ENCODE data around the gene ACOX3. TPM values are rescaled to one million over a fixed set of nuclear protein-coding genes. Genes with fewer than 3 reads are reported as not detected.
"Not testable (repeated sequence)": the region's sequence is repeated elsewhere in the genome, so short reads cannot be mapped to it uniquely, and the experiment has no call there.

Gene ACOX3
- total RNA-seq, 2 experiments from 2014 or later, result 13.2 to 13.6 TPM

DNA sequence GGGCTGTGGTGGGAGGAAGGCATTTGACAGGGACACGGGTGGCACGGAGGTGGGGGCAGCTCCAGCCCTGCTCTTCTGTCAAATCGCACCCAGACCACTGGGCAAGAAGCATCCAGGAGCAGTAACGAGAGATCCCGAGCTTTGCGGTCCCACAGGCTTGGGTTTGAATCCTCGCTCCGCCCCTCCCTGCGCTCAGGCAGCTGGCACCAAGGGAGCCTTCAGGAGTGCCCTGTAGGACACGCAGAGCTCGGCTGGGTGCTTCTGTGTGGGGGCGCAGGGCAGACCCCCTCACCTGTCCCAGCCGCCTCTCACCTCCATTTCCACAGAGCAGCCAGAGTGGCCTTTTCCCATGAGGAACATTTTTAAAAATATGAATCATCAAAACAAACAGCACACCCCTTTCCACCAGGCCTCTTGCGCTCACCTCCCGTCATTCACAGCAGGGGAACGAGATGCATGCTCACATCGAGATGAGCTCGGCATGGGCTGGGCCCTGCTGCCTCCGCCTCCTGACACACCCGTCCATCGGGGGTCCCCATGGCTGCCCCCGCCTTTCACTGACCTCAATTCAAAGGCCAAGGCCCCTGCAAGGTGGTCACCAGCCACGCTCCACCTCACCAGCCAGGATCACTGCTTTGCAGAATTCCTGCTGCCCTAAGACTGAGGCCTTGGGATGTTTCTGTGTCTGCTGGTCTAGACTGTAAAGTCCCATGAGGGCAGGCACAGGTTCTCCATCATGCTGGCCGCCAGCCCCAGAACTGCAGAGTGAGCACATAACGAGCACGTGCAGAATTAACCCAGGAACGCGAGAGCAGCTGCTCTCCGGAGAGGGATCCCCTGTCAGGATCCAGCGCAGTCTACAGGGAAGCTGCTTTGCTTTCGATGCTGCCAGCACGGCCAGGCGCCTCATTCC, 52.7 kb downstream of the ACOX3 start:
- ChIA-PET CTCF (no interaction called here), POLR2A (interaction anchor here (0.7 kb wide), 1 partner anchor 945 kb away, joined by 3 read pairs; no protein-coding TSS in a partner anchor)
- DNase-seq (no peak), ATAC-seq (no peak)
- no peak overlapping the region for H3K4me3 Mint-ChIP-seq
- no peak overlapping the region for H3K27ac Mint-ChIP-seq
- no peaks in the 10 kb centered on the region for H3K27me3 Mint-ChIP-seq (ENCODE audit: low read depth)
- H3K4me1 Mint-ChIP-seq (ENCODE audit: low read depth), result peaks cover 3% of the 10 kb centered on the region
- no peaks in the 10 kb centered on the region for H3K9me3 Mint-ChIP-seq (ENCODE audit: insufficient read depth)
- H3K36me3 Mint-ChIP-seq (ENCODE audit: low read depth), result no peaks in the 10 kb centered on the region

DNA sequence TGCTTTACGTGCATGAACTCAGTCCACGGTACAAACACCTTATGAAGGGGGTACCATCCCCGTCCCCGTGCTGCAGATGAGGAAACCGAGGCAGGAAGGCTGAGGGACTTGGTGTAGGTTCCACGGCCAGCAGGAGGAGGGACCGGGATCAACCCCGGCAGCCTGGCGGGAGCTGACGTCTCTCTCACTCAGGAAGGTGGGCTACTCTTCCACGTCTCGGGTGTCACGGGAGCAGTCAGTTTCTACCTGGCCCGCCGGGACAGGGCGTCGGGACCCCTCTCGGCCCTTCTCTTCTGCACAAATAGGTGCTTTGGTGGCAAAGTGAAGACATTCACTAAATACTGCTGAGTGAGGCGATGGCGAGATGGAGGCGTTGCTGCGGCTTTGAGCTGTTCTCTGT, 53.3 kb downstream of the ACOX3 start:
- POLR2A ChIA-PET, result interaction anchor here (0.7 kb wide), 1 partner anchor 944 kb away, joined by 3 read pairs; no protein-coding TSS in a partner anchor
- Mint-ChIP-seq H3K27me3 (ENCODE audit: low read depth) (no peaks in the 10 kb centered on the region), H3K36me3 (ENCODE audit: low read depth) (no peaks in the 10 kb centered on the region), H3K4me1 (ENCODE audit: low read depth) (peaks cover 2% of the 10 kb centered on the region), H3K4me3 (no peak overlapping the region), H3K27ac (no peak overlapping the region), H3K9me3 (ENCODE audit: insufficient read depth) (no peaks in the 10 kb centered on the region)
- DNase-seq (no peak), ATAC-seq (no peak)
- CTCF ChIA-PET, result no interaction called here

DNA sequence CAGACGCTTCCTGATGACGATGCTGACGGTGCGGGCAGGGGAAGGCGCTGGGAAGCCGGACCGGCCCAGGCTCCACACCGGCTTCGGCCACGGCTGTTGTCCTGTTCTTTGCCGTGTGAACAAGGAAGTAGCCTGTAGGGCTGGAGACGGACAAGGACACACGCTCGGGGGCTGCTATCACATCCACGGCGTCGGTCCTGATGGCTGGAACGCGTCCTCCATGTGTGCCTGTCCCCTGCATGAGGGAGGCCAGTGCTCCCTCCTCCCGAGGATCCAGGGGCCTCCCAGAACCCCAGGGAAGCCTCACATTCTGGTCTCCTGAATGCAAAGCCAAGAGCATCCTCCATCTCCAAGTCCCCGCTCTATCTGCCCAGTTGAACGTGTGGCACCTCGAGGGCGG, 53.8 kb downstream of the ACOX3 start:
- CTCF ChIA-PET, result no interaction called here
- H3K36me3 Mint-ChIP-seq (ENCODE audit: low read depth), result no peaks in the 10 kb centered on the region
- no peaks in the 10 kb centered on the region for H3K4me1 Mint-ChIP-seq (ENCODE audit: low read depth)

DNA sequence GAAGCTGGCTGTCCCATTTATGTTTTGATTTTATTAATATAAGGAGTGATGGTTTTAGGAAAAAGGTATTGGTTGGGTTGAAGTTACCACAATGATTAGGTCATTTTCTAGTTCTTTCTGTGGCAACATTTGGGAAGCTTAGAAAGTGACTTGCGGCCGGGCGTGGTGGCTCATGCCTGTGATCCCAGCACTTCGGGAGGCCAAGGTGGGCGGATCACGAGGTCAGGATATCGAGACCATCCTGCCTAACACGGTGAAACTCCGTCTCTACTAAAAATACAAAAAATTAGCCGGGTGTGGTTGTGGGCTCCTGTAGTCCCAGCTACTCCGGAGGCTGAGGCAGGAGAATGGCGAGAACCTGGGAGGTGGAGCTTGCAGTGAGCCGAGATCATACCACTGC, 54.4 kb downstream of the ACOX3 start:
- POLR2A ChIA-PET; H3K36me3 Mint-ChIP-seq (ENCODE audit: low read depth); H3K9me3 Mint-ChIP-seq (ENCODE audit: insufficient read depth); H3K27ac Mint-ChIP-seq; H3K4me3 Mint-ChIP-seq; H3K4me1 Mint-ChIP-seq (ENCODE audit: low read depth); ATAC-seq; H3K27me3 Mint-ChIP-seq (ENCODE audit: low read depth); DNase-seq; CTCF ChIA-PET: not testable (repeated sequence)

More for the DNA sequence above, 53.8 kb downstream of the ACOX3 start:
- ATAC-seq, result no peak
- DNase-seq, result no peak
- no peak overlapping the region for H3K27ac Mint-ChIP-seq
- H3K27me3 Mint-ChIP-seq (ENCODE audit: low read depth), result no peaks in the 10 kb centered on the region
- no peaks in the 10 kb centered on the region for H3K9me3 Mint-ChIP-seq (ENCODE audit: insufficient read depth)
- POLR2A ChIA-PET, result no interaction called here
- H3K4me3 Mint-ChIP-seq, result no peak overlapping the region

DNA sequence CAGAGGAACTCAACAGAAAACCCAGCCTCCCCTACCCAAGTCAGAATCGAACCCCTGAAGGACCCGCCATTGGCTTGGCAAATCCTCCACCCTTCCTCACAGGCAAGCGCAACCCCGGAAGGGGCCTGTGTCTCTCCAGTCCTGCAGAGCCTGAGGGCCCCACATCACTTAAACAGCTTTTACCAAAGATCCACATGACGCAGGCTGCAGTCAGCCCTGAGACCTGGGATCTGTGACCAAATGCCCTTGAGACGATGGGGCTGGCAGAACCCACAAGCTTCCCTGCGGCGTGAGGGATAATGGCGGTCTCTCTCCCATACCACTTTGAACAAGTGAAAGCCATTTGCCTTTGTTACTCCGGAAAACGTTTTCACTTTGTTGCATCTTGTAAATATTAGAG, 54.9 kb downstream of the ACOX3 start:
- H3K4me1 Mint-ChIP-seq (ENCODE audit: low read depth), result no peaks in the 10 kb centered on the region
- ATAC-seq (no peak), DNase-seq (no peak)
- ChIA-PET POLR2A (no interaction called here), CTCF (no interaction called here)
- H3K36me3 Mint-ChIP-seq (ENCODE audit: low read depth), result no peaks in the 10 kb centered on the region
- no peaks in the 10 kb centered on the region for H3K27me3 Mint-ChIP-seq (ENCODE audit: low read depth)
- H3K4me3 Mint-ChIP-seq, result no peak overlapping the region
- H3K9me3 Mint-ChIP-seq (ENCODE audit: insufficient read depth), result no peaks in the 10 kb centered on the region
- no peak overlapping the region for H3K27ac Mint-ChIP-seq

DNA sequence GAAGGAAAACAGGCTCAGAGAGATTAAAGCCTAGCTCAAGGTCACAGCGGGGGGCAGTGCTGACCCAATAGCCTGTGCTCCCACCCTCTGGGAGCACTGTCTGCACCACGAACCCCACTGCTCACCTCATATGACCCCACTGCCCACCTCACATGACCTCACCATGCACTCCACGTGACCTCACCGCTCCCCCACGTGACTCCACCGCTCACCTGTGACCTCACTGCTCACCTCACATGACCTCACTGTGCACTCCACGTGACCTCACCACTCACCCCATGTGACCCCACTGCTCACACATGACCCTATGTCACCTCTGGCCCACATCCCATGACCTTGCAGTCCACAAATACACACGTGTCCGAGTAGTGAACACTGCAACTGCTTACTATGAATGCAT, 55.4 kb downstream of the ACOX3 start:
- H3K27me3 Mint-ChIP-seq (ENCODE audit: low read depth), result no peaks in the 10 kb centered on the region
- H3K36me3 Mint-ChIP-seq (ENCODE audit: low read depth), result no peaks in the 10 kb centered on the region
- DNase-seq, result no peak
- ATAC-seq, result no peak
- H3K27ac Mint-ChIP-seq, result no peak overlapping the region
- no peaks in the 10 kb centered on the region for H3K4me1 Mint-ChIP-seq (ENCODE audit: low read depth)
- H3K4me3 Mint-ChIP-seq, result no peak overlapping the region
- H3K9me3 Mint-ChIP-seq (ENCODE audit: insufficient read depth), result no peaks in the 10 kb centered on the region
- ChIA-PET POLR2A (no interaction called here), CTCF (no interaction called here)

DNA sequence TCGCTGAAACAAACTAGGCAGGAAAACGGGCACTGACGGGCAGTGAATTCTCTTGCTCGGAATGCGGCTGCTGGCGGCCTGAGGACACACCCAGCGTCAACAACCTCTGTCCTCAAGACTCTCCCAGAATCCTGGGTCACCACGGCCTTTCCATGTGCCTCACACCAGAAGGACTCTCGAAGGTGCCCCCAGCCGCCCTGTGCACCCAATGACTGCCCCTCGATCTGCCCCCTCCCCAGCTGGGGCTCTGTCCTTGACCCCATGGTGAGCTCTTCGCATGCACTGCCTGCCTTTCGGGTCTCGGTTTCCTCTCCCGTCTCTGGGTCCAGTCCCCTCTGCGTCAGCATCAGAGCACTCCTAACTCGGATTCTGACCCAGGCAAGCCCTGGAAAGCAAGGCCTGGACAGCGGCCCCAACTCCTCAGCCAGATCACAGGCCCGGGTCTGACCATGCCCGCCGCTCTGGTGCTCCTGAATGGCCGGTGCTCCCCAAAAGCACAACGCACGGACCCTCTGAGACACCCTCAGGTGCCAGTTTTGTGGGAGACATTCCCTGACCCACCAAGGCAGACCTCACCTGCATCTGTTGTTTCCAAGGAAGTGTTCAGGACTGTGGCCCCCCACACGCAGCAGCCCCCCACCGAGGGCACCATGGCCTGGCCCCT, 56.0 kb downstream of the ACOX3 start:
- Mint-ChIP-seq H3K36me3 (ENCODE audit: low read depth) (no peaks in the 10 kb centered on the region), H3K9me3 (ENCODE audit: insufficient read depth) (no peaks in the 10 kb centered on the region), H3K27me3 (ENCODE audit: low read depth) (no peaks in the 10 kb centered on the region), H3K4me1 (ENCODE audit: low read depth) (no peaks in the 10 kb centered on the region), H3K27ac (no peak overlapping the region), H3K4me3 (no peak overlapping the region)
- ChIA-PET CTCF (no interaction called here), POLR2A (no interaction called here)
- DNase-seq (no peak), ATAC-seq (no peak)

DNA sequence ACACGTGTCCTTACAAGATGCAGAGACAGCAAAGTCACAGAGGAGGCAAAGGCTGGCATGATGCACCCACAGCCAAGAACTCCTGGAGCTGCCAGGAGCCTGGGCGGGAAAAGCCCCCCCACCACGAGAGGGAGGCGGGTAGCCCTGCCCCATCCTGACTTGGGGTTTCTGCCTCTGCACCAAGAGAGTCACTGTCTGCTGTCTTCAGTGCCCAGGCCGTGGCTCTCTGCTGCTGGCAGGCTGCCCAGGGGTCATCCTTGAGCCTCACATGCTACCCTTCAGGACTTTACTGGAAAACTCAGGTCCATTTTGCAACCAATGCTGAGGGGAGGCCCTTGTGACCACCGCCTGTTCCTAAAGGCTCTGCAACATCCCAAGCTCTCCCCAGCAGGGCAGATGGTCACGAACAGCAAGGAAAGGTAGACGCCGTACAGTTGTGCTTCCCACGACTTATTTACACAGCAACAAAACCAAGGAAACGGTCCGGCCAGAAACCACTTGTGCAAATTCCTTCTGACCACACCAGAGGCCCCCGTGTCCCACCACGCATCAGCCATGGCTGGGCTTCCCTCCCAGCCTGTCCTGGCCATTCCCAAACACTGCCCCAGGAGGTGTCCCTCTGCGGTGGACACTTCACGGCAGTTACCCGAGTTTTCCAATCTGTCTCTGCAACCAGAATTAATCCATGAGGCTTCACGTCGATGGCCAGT, 56.9 kb downstream of the ACOX3 start:
- POLR2A ChIA-PET, result no interaction called here
- H3K36me3 Mint-ChIP-seq (ENCODE audit: low read depth), result no peaks in the 10 kb centered on the region
- ATAC-seq (no peak), DNase-seq (no peak)
- CTCF ChIA-PET, result no interaction called here
- no peaks in the 10 kb centered on the region for H3K27me3 Mint-ChIP-seq (ENCODE audit: low read depth)
- H3K27ac Mint-ChIP-seq, result no peak overlapping the region
- no peaks in the 10 kb centered on the region for H3K9me3 Mint-ChIP-seq (ENCODE audit: insufficient read depth)
- H3K4me3 Mint-ChIP-seq, result no peak overlapping the region
- no peaks in the 10 kb centered on the region for H3K4me1 Mint-ChIP-seq (ENCODE audit: low read depth)

DNA sequence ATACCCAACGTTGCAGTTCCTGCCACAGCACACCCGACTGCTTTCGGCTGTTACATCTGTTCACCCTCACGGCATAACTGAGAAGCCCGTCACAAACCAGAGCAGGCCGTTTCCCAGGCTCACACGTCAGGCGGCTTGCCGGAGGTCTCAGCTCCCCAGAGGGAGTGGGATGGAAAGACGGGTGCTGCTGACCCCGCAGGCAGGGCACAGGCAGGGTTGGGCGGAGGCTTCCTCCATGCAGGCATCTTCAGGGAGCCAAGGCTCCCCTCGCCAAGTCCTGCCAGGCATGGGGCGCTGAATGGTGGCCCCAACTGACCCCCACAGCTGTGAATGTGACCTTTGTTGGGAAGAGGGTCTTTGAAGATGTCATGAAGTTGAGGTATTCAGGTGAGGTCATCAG, 57.5 kb downstream of the ACOX3 start:
- H3K36me3 Mint-ChIP-seq (ENCODE audit: low read depth), result no peaks in the 10 kb centered on the region

DNA sequence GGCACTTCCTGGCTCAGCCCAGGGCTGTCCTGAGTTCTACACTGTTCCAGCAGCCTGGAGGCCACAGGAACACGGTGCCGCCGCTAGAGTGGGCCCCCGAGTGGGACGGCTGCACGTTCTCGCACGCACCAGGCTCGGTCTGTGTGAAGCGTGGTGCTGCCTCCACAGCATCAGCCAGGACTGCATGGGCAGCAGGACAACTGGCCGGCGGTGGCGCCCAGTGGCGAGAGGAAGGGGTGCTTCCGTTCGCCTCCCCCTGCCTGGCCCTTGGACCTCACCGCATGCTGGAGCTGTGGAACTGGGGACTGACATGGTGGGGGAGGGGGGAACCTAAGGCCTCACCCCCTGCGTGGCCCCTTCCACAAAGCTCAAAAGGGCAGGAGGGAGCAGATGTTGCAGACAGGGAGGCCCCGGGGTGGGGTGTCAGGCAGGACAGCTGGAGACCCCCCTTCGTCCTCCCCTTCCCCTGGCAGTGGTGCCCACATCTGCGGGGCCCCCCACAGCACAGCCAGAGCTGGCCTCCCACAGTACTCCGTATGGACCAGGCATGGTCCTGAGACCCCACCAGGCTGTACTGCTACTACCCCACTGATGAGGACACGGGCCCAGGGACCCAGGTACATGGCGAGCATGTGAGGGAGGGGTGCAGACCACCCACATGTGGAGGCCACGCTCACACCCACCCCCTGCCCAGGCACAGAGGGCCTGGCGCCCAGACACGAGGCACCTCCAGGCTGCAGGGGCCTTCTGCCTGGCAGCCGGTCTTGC, 58.5 kb downstream of the ACOX3 start:
- DNase-seq (no peak), ATAC-seq (no peak)
- POLR2A ChIA-PET, result no interaction called here
- Mint-ChIP-seq H3K27me3 (ENCODE audit: low read depth) (no peaks in the 10 kb centered on the region), H3K36me3 (ENCODE audit: low read depth) (no peaks in the 10 kb centered on the region), H3K27ac (no peak overlapping the region), H3K9me3 (ENCODE audit: insufficient read depth) (no peaks in the 10 kb centered on the region), H3K4me1 (ENCODE audit: low read depth) (no peaks in the 10 kb centered on the region), H3K4me3 (no peak overlapping the region)
- CTCF ChIA-PET, result no interaction called here

More for the DNA sequence above, 57.5 kb downstream of the ACOX3 start:
- DNase-seq, result no peak
- no peak overlapping the region for H3K27ac Mint-ChIP-seq
- ATAC-seq, result no peak
- POLR2A ChIA-PET, result no interaction called here
- H3K4me1 Mint-ChIP-seq (ENCODE audit: low read depth), result no peaks in the 10 kb centered on the region
- H3K27me3 Mint-ChIP-seq (ENCODE audit: low read depth), result no peaks in the 10 kb centered on the region
- H3K4me3 Mint-ChIP-seq, result no peak overlapping the region
- CTCF ChIA-PET, result no interaction called here
- H3K9me3 Mint-ChIP-seq (ENCODE audit: insufficient read depth), result no peaks in the 10 kb centered on the region

DNA sequence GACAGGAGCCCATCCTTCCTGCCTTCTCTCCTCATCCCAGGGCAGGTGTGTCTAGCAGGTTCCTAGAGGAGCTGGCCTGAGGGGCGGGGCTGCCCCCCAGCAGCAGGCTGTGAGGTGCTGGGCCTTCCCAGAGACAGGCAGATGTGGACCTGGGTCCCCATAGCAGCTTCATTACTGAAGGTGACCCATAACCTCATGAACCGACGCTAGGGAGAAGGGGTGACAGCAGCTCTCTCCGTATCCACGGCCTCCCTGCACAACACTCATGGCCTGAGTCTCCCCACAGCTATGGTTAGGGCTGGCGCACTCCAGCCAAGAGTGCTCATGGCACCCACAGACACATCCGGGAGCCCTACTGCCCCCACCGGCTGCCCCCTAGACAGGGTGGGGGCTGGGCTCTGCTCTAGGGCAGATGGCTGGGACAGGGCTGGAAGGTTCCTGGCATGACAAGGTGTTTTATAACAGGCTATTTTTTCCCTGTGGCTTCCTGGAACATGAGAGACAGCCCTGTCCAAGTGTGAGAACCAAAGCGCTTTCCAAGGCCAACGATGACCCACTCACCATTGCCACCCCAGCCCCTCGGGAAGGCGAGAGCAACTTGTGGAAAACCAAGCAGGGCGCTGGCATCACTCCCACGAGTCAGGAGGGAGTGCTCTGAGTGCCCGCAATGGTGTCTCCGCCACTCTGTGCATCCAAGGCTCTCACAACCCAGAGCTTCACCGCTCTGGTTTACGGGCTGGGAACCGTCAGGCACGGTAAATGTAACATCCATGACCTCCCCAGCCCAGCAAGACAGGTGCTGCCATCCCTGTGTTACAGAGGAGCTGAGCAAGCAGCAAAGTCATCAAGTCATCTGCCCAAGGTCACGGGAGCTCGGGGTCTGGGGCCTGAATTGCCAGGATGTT, 59.8 kb downstream of the ACOX3 start:
- H3K27me3 Mint-ChIP-seq (ENCODE audit: low read depth), result no peaks in the 10 kb centered on the region
- no peaks in the 10 kb centered on the region for H3K9me3 Mint-ChIP-seq (ENCODE audit: insufficient read depth)
- DNase-seq, result no peak
- no peaks in the 10 kb centered on the region for H3K4me1 Mint-ChIP-seq (ENCODE audit: low read depth)
- no peak overlapping the region for H3K27ac Mint-ChIP-seq
- no peak overlapping the region for H3K4me3 Mint-ChIP-seq
- CTCF ChIA-PET, result no interaction called here
- ATAC-seq, result no peak
- no peaks in the 10 kb centered on the region for H3K36me3 Mint-ChIP-seq (ENCODE audit: low read depth)
- POLR2A ChIA-PET, result no interaction called here

All from activated CD8-positive, alpha-beta T cell treated with anti-CD3 and anti-CD28 coated beads, Interleukin-2, amount 10 ng/mL, durations not matched to agents 7 days and 5 days (primary cell).